IMR-90 (cell line): ENCODE data around the gene RHBDD2. TPM values are rescaled to one million over a fixed set of nuclear protein-coding genes. Genes with fewer than 3 reads are reported as not detected.

Experiments used
- ATAC-seq: fragments of 200-7000 bp; cut with Tn5 transposase; 2 replicates; pipeline ENCODE4 v1.9.1; 2020; ENCODE audit warnings: low read depth, mild to moderate bottlenecking, moderate library complexity
- BruUV-seq: library from RNA; stranded (reverse); fragments of 400-500 nt; replicated peaks from 2 replicates; lab custom pipeline; 2021; lab: Mats Ljungman, UMichigan
- CTCF ChIA-PET: fragments of 300-600 bp; formaldehyde crosslinking; extraction: SDS; loops from one replicate; lab custom pipeline; 2021; ENCODE audit warnings: antibody characterized with exemption; lab: Yijun Ruan, JAX
- POLR2A ChIA-PET: fragments of 300-600 bp; sonication (Branson Sonifier 250); formaldehyde crosslinking; loops from one replicate; lab custom pipeline; 2022; ENCODE audit warnings: antibody characterized with exemption; ENCODE audit not compliant: unreplicated experiment; lab: Charles Lee
- DNase-seq: peaks from one replicate; pipeline ENCODE4 v3.0.0; 2013
- H2AFZ ChIP-seq: replicated peaks from 2 replicates; pipeline ENCODE3; 2013; ENCODE audit warnings: low read length, mild to moderate bottlenecking; ENCODE audit not compliant: poor library complexity
- H2AK5ac ChIP-seq: 2 replicates; pipeline ENCODE4 v1.6.1; 2013; ENCODE audit warnings: low read depth, low read length, inconsistent platforms
- H2AK9ac ChIP-seq: replicated peaks from 2 replicates; pipeline ENCODE3; 2013; ENCODE audit warnings: mild to moderate bottlenecking, low read depth, low read length, moderate library complexity; ENCODE audit not compliant: poor library complexity
- H2BK120ac ChIP-seq: 2 replicates; pipeline ENCODE4 v1.6.1; 2013; ENCODE audit warnings: low read depth, low read length, inconsistent platforms
- H2BK15ac ChIP-seq: 3 replicates; pipeline ENCODE4 v1.6.1; 2013; ENCODE audit warnings: low read depth, low read length, inconsistent platforms
- H2BK20ac ChIP-seq: 2 replicates; pipeline ENCODE4 v1.6.1; 2013; ENCODE audit warnings: low read depth, mild to moderate bottlenecking, inconsistent platforms, low read length, moderate library complexity
- H2BK5ac ChIP-seq: 2 replicates; pipeline ENCODE4 v1.6.1; 2013; ENCODE audit warnings: mild to moderate bottlenecking, low read depth, low read length, inconsistent platforms; ENCODE audit not compliant: poor library complexity, severe bottlenecking
- H3K14ac ChIP-seq: replicated peaks from 2 replicates; pipeline ENCODE4 v1.6.1; 2013; ENCODE audit warnings: low read depth, low read length, inconsistent platforms
- H3K18ac ChIP-seq: 2 replicates; pipeline ENCODE4 v1.6.1; 2013; ENCODE audit warnings: low read depth, low read length, control low read depth
- H3K23ac ChIP-seq: 2 replicates; pipeline ENCODE4 v1.6.1; 2013; ENCODE audit warnings: low read depth, low read length, inconsistent platforms
- H3K27ac ChIP-seq: 2 replicates; pipeline ENCODE4 v1.5.1; 2013; ENCODE audit warnings: mild to moderate bottlenecking, control low read depth, low read length; ENCODE audit not compliant: insufficient read depth
- H3K27me3 ChIP-seq: 2 replicates; pipeline ENCODE4 v1.6.1; 2013; ENCODE audit warnings: low read length; ENCODE audit not compliant: control insufficient read depth, insufficient read depth
- H3K36me3 ChIP-seq: 2 replicates; pipeline ENCODE4 v1.6.1; 2013; ENCODE audit warnings: low read length, mixed read lengths; ENCODE audit not compliant: control insufficient read depth, insufficient read depth
- H3K4ac ChIP-seq: 2 replicates; pipeline ENCODE4 v1.6.1; 2013; ENCODE audit warnings: low read depth, low read length, inconsistent platforms
- H3K4me1 ChIP-seq: 2 replicates; pipeline ENCODE4 v1.6.1; 2013; ENCODE audit warnings: low read length, mixed read lengths; ENCODE audit not compliant: control insufficient read depth, insufficient read depth
- H3K4me2 ChIP-seq: 2 replicates; pipeline ENCODE4 v1.6.1; 2013; ENCODE audit warnings: low read depth, mild to moderate bottlenecking, control low read depth, low read length, moderate library complexity
- H3K4me3 ChIP-seq: 2 replicates; pipeline ENCODE4 v1.5.1; 2013; ENCODE audit warnings: low read depth, mild to moderate bottlenecking, control low read depth, low read length, moderate library complexity; ENCODE audit not compliant: insufficient read depth
- H3K56ac ChIP-seq: 2 replicates; pipeline ENCODE4 v1.6.1; 2013; ENCODE audit warnings: low read length, inconsistent platforms; ENCODE audit not compliant: insufficient read depth; ENCODE audit errors: extremely low read depth
- H3K79me1 ChIP-seq, 2 experiments: 2 replicates each; pipeline ENCODE4 v1.6.1; 2013; ENCODE audit warnings: low read length in 2 of 2, inconsistent platforms in 1 of 2, low read depth in 1 of 2
- H3K9ac ChIP-seq: 2 replicates; pipeline ENCODE4 v1.6.1; 2013; ENCODE audit warnings: low read depth, low read length, control low read depth
- H3K9me1 ChIP-seq: 2 replicates; pipeline ENCODE4 v1.6.1; 2013; ENCODE audit warnings: low read length, inconsistent platforms; ENCODE audit not compliant: insufficient read depth
- H3K9me3 ChIP-seq: 2 replicates; pipeline ENCODE4 v1.6.1; 2013; ENCODE audit warnings: low read length; ENCODE audit not compliant: control insufficient read depth, insufficient read depth
- H4K20me1 ChIP-seq: 2 replicates; pipeline ENCODE4 v1.6.1; 2013; ENCODE audit warnings: low read length, inconsistent platforms; ENCODE audit not compliant: insufficient read depth
- H4K5ac ChIP-seq: 2 replicates; pipeline ENCODE4 v1.6.1; 2013; ENCODE audit warnings: mild to moderate bottlenecking, low read depth, low read length, control low read depth
- H4K8ac ChIP-seq, 2 experiments: 2 replicates each; pipeline ENCODE4 v1.6.1; 2013; ENCODE audit warnings: low read depth in 2 of 2, low read length in 2 of 2, control low read depth in 1 of 2, inconsistent platforms in 1 of 2
- H4K91ac ChIP-seq: 2 replicates; pipeline ENCODE4 v1.6.1; 2013; ENCODE audit warnings: low read depth, low read length, inconsistent platforms; ENCODE audit not compliant: insufficient read depth
- CEBPB ChIP-seq: IDR thresholded peaks from 2 replicates; pipeline ENCODE4 v1.6.1; 2012; ENCODE audit warnings: low read depth, low read length, improper control_type of control experiment
- MAFK ChIP-seq: IDR thresholded peaks from 2 replicates; pipeline ENCODE4 v1.6.1; 2012; ENCODE audit warnings: low read depth, low read length, improper control_type of control experiment
- MAZ ChIP-seq: IDR thresholded peaks from 2 replicates; pipeline ENCODE4 v1.6.1; 2012; ENCODE audit warnings: low read depth, mild to moderate bottlenecking, low read length, improper control_type of control experiment, moderate library complexity, borderline replicate concordance
- NFE2L2 ChIP-seq: fragments of 150-350 bp; IDR thresholded peaks from 2 replicates; pipeline ENCODE4 v1.6.1; 2016; ENCODE audit warnings: low read depth, mild to moderate bottlenecking, low read length
- RCOR1 ChIP-seq: IDR thresholded peaks from 2 replicates; pipeline ENCODE4 v1.6.1; 2012; ENCODE audit warnings: mild to moderate bottlenecking, low read length, improper control_type of control experiment; ENCODE audit not compliant: insufficient replicate concordance
- USF2 ChIP-seq: fragments of 150-350 bp; IDR thresholded peaks from 2 replicates; pipeline ENCODE4 v1.6.1; 2017; ENCODE audit warnings: mild to moderate bottlenecking, antibody characterized with exemption, low read length, low read depth
- WGBS, 2 experiments: methylation state at CpG; one replicate each; pipeline versions ENCODE4 v1.1.5 to v1.1.7; 2013; ENCODE audit warnings: missing lambda C conversion rate in 2 of 2; ENCODE audit not compliant: insufficient read length in 1 of 2; ENCODE audit errors: extremely low coverage in 2 of 2; 5-methylcytosine and 5-hydroxymethylcytosine counted together
- dilution Hi-C: fragments of 300-500 bp; cut with HindIII; formaldehyde crosslinking; loops from one replicate; pipeline ENCODE4 v1.14.3; 2018; ENCODE audit warnings: low sequenced_read_pairs; ENCODE audit not compliant: unreplicated experiment
- in situ Hi-C: fragments of 300-500 bp; cut with MboI; formaldehyde crosslinking; loops from 3 replicates; pipeline ENCODE4 v1.14.3; 2019; ENCODE audit warnings: low sequenced_read_pairs, inconsistent platforms, mixed read lengths
- intact Hi-C: fragments of 100-400 bp; cut with micrococcal nuclease; formaldehyde crosslinking; loops from 2 replicates; pipeline ENCODE4 v1.10.0; 2022
- polyA plus RNA-seq, 3 experiments: library from polyadenylated mRNA; depleted of rRNA; stranded (reverse); fragments of >200 nt; gene quantifications; 2 replicates each; pipeline ENCODE4 v1.2.3, GENCODE V29; 2012; ENCODE audit warnings: low replicate concordance in 1 of 3
- total RNA-seq: library from RNA; depleted of rRNA; stranded (reverse); fragments of >200 nt; gene quantifications from 2 replicates; pipeline ENCODE4 v1.2.3, GENCODE V29; 2012

The RHBDD2 gene
- total and polyA plus RNA-seq, 2 of the 4 experiments (the other 2 are of a cell fraction), result 9.7 to 42.4 TPM

- H3K23ac ChIP-seq, result peak overlapping the region; percentile 87
- no peak overlapping the region; the same call in 1 of the 2 replicates for H4K91ac ChIP-seq
- peak overlapping the region; percentile 90 for H2AK9ac ChIP-seq
- H4K5ac ChIP-seq, result peak overlapping the region; percentile 70
- ChIA-PET CTCF (no interaction called here), POLR2A (no interaction called here)
- H3K9me3 ChIP-seq, result no peaks in the 10 kb centered on the region
- H3K4me3 ChIP-seq, result peak overlapping the region; percentile 91; the same call in 1 of the 2 replicates
- dilution Hi-C loops (no loop called here), in situ Hi-C loops (no loop called here), intact Hi-C loops (no loop called here)
- peaks cover 30% of the 10 kb centered on the region for H3K36me3 ChIP-seq
- no peak for DNase-seq
- peak overlapping the region; percentile 83; the same call in 1 of the 2 replicates for H2AK5ac ChIP-seq
- peak overlapping the region; percentile 99 for H3K4me2 ChIP-seq
- H3K27me3 ChIP-seq, result no peaks in the 10 kb centered on the region
- no TSS peak for BruUV-seq
- H3K18ac ChIP-seq, result peak overlapping the region; percentile 44; the same call in 1 of the 2 replicates
- H2AFZ ChIP-seq, result peak overlapping the region; percentile 9
- WGBS, 2 experiments, result no CpG with 5 or more reads among the region's 4 CpGs
- peak overlapping the region; percentile 69; the same call in 1 of the 3 replicates for H2BK15ac ChIP-seq
- H3K4me1 ChIP-seq, result peaks cover 6% of the 10 kb centered on the region
- H4K8ac ChIP-seq, result 0 out of 4 replicates have a peak overlapping the region, but pooled peaks of 1 of the 2 experiments have one; percentile 26
- no peak for ATAC-seq
- peak overlapping the region; percentile 61 for H3K4ac ChIP-seq
- TF ChIP-seq NFE2L2 (no peak), MAZ (no peak), CEBPB (no peak), USF2 (no peak), MAFK (no peak), RCOR1 (no peak)
- H3K9ac ChIP-seq, result peak overlapping the region; percentile 60; the same call in 1 of the 2 replicates
- peak overlapping the region; percentile 69; the same call in 1 of the 2 replicates for H3K27ac ChIP-seq
- H2BK20ac ChIP-seq, result no peak overlapping the region
- H3K9me1 ChIP-seq, result peaks cover 15% of the 10 kb centered on the region
- peaks cover 10% of the 10 kb centered on the region; the same call in 1 of the 2 replicates for H4K20me1 ChIP-seq
- H3K14ac ChIP-seq, result peak overlapping the region; percentile 85
- peaks cover 24 to 50% of the 10 kb centered on the region in 2 experiments for H3K79me1 ChIP-seq
- H2BK120ac ChIP-seq, result no peak overlapping the region
- peak overlapping the region; percentile 36; the same call in 1 of the 2 replicates for H3K56ac ChIP-seq
- peak overlapping the region; percentile 5 for H2BK5ac ChIP-seq
Measured at GRCh38 chr7:75880242-75880641, 1.4 kb downstream of the RHBDD2 start.
